ENCODE data around the gene CNTLN. TPM values are rescaled to one million over a fixed set of nuclear protein-coding genes. Genes with fewer than 3 reads are reported as not detected.
"Not testable (repeated sequence)": the region's sequence is repeated elsewhere in the genome, so short reads cannot be mapped to it uniquely, and the experiment has no call there.

The CNTLN gene
- total RNA-seq, 1 donor from 2014 or later, result 16.7 TPM

DNA sequence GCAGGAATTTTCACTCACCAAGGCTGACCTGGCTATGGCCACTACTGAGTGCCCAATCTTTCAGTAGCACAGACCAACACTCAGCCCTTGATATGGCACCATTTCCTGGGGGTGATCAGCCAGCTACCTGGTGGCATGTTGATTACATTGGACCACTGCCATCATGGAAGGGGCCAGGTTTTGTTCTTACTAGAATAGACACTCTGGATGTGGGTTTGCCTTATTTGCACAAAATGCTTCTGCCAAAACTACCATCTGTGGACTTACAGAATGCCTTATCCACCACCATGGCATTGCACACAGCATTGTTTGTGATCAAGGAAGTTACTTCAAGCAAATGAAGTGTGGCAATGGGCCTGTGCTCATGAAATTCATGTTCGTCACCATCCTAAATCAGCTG lies 374.3 kb downstream of the CNTLN start:
- H3K4me1 Mint-ChIP-seq, result no peaks in the 10 kb centered on the region
- TF ChIP-seq, protein P1, sequence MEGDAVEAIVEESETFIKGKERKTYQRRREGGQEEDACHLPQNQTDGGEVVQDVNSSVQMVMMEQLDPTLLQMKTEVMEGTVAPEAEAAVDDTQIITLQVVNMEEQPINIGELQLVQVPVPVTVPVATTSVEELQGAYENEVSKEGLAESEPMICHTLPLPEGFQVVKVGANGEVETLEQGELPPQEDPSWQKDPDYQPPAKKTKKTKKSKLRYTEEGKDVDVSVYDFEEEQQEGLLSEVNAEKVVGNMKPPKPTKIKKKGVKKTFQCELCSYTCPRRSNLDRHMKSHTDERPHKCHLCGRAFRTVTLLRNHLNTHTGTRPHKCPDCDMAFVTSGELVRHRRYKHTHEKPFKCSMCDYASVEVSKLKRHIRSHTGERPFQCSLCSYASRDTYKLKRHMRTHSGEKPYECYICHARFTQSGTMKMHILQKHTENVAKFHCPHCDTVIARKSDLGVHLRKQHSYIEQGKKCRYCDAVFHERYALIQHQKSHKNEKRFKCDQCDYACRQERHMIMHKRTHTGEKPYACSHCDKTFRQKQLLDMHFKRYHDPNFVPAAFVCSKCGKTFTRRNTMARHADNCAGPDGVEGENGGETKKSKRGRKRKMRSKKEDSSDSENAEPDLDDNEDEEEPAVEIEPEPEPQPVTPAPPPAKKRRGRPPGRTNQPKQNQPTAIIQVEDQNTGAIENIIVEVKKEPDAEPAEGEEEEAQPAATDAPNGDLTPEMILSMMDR (conservative IDR thresholded peaks at IDR 0.05), result no peak
- no peak overlapping the region for H3K27ac Mint-ChIP-seq (ENCODE audit: unreplicated experiment)
- H3K27me3 Mint-ChIP-seq (ENCODE audit: low read depth), result no peaks in the 10 kb centered on the region
- H3K36me3 Mint-ChIP-seq (ENCODE audit: low read depth), result peaks cover 3% of the 10 kb centered on the region
- H3K4me3 Mint-ChIP-seq, result no peak overlapping the region
- no peak for DNase-seq (ENCODE audit: low read depth, low spot score)
- no peaks in the 10 kb centered on the region for H3K9me3 Mint-ChIP-seq

DNA sequence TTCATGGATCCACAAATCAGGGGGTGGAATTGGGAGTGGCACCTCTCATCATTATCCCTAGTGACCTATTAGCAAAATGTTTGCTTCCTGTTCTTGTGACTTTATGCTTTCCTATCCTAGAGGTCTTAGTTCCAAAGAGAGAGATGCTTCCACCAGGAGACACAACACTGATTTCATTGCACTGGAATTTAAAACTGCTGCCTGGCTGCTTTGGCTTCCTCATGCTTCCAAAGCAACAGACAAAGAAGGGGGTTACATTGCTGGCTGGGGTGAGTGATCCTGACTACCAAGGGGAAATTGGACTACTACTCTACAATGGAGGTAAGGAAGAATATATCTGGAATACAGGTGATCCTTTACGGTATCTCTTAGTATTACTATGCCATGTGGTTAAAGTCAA lies 374.9 kb downstream of the CNTLN start:
- H3K27ac Mint-ChIP-seq (ENCODE audit: unreplicated experiment), result no peak overlapping the region

DNA sequence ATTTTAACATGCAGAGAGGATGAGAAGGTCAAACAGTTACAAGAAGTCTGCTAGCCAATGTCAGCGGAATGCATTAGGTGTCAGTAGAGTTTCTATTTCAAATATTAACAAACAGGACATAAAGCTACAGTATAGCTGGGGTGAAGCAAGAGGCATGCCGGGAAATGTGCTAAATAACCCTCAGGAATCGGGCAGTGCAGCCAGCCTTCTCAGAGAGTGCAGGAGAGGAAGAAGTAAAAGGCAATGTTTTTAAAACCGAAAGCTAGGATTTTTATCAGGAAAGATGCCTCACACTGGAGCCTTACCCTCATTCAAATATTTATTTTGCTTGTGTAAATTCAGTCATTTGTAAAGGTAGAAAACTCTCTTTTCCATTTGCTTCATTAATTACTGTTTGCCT lies 384.9 kb downstream of the CNTLN start:
- Mint-ChIP-seq H3K36me3 (ENCODE audit: low read depth) (no peaks in the 10 kb centered on the region), H3K27me3 (ENCODE audit: low read depth) (no peaks in the 10 kb centered on the region), H3K4me3 (no peak overlapping the region), H3K9me3 (no peaks in the 10 kb centered on the region), H3K27ac (ENCODE audit: unreplicated experiment) (no peak overlapping the region), H3K4me1 (peaks cover 30% of the 10 kb centered on the region)
- DNase-seq (ENCODE audit: low read depth, low spot score), result no peak
- TF ChIP-seq, protein P1 (conservative IDR thresholded peaks at IDR 0.05), result no peak

More for the DNA sequence above, 374.9 kb downstream of the CNTLN start:
- Mint-ChIP-seq H3K4me3 (no peak overlapping the region), H3K27me3 (ENCODE audit: low read depth) (no peaks in the 10 kb centered on the region), H3K4me1 (no peaks in the 10 kb centered on the region), H3K9me3 (no peaks in the 10 kb centered on the region), H3K36me3 (ENCODE audit: low read depth) (no peaks in the 10 kb centered on the region)
- no peak for DNase-seq (ENCODE audit: low read depth, low spot score)
- TF ChIP-seq, protein P1 (conservative IDR thresholded peaks at IDR 0.05), result no peak

DNA sequence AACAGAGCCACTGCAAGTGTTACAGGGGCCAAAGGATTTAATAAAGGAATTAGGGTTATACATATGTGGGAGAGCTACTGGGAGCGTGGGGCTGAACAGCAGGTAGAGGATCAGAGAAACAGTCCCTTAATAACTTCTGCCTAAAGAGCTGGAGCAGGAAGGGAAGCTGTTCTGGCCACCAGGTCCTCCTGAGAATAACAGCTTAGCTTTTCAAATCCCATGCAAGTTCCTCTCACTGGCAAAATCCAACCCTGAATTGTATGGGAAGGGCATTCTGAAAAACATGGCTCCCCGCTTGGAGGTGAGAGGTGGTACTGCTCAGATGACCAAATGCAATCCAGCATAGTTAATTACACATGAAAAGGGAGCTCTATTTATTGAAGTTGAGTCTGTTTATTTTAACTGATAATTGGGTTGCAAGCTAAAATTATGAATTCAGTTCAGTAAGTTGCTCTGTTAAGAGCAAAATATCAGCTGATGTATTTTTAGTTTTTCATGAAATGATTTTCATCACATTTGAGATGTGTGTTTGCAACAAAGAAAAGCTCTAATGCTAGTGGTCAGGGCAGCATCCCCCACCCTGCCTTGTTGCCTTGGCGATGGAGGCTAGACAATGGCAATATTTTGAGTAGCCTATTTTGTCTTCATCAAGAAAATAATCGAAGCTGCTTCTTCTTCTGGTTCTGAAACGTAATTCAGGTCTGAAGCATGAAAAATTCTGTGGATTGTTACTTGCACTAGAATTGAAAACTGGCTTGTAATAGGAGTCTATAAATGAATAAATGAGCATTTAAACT lies 385.6 kb downstream of the CNTLN start:
- Mint-ChIP-seq H3K27me3 (ENCODE audit: low read depth) (no peaks in the 10 kb centered on the region), H3K4me1 (peaks cover 33% of the 10 kb centered on the region), H3K9me3 (no peaks in the 10 kb centered on the region), H3K36me3 (ENCODE audit: low read depth) (no peaks in the 10 kb centered on the region), H3K4me3 (no peak overlapping the region), H3K27ac (ENCODE audit: unreplicated experiment) (peak overlapping the region; percentile 24)
- TF ChIP-seq, protein P1 (conservative IDR thresholded peaks at IDR 0.05), result no peak
- no peak for DNase-seq (ENCODE audit: low read depth, low spot score)

DNA sequence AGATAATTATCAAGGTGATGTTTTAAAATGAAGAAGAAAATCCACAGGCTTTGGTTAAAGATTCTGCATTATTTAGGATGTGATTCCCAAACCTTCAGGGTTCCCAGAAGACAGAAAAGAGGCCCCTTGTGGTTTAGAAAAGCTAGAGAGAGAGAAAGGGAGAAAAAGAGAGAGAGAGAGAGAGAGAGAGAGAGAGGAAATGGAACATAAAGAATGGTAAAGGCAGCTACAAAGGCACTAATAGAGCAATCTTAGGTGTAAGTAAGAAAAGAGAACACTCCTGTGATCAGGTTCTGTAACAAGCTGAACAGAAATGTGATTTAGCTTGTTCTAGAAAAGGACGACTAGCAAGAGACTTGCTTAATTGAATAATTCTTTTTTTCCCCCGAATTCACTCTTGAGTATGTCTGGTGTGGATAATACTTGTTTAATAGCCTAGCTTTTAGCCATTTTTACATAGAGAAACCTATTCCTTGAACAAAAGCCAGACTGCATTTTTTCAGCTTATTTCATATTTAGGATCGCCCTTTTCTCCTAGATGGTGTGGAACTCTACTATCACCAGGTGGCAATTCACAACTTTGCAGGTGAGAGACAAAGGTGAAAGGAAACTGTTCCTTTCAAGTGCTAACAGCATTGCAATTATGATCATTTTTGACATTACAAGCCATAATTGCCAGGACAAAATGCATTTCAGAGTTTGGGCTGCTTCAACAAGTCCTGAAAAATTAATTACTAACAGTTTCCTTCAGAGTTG lies 386.4 kb downstream of the CNTLN start:
- Mint-ChIP-seq H3K36me3 (ENCODE audit: low read depth) (no peaks in the 10 kb centered on the region), H3K9me3 (no peaks in the 10 kb centered on the region), H3K4me3 (no peak overlapping the region), H3K4me1 (peaks cover 33% of the 10 kb centered on the region), H3K27ac (ENCODE audit: unreplicated experiment) (no peak overlapping the region), H3K27me3 (ENCODE audit: low read depth) (no peaks in the 10 kb centered on the region)
- DNase-seq (ENCODE audit: low read depth, low spot score), result no peak
- TF ChIP-seq, protein P1 (conservative IDR thresholded peaks at IDR 0.05), result no peak

DNA sequence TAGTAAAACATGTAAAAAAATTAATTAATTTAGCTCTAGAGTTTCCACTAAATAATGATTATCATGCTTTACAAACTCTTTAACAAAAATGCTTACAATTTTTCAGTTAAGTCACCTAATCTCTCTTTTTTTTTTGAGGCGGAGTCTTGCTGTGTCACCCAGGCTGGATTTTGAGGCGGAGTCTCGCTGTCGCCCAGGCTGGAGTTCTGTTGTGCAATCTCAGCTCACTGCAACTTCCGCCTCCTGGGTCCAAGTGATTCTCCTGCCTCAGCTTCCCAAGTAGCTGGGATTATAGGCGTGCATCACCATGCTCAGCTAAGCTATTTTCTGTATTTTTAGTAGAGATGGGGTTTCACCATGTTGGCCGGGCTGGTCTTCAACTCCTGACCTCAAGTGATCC lies 391.9 kb downstream of the CNTLN start:
- H3K4me3 Mint-ChIP-seq; H3K27me3 Mint-ChIP-seq (ENCODE audit: low read depth); H3K9me3 Mint-ChIP-seq; DNase-seq (ENCODE audit: low read depth, low spot score); H3K36me3 Mint-ChIP-seq (ENCODE audit: low read depth); H3K27ac Mint-ChIP-seq (ENCODE audit: unreplicated experiment): not testable (repeated sequence)
- peaks cover 21% of the 10 kb centered on the region for H3K4me1 Mint-ChIP-seq

Measured in neural crest cell (in vitro differentiated cells).